GM06990 (cell line): ENCODE measurements around the gene ASPRV1.

Experiments
- DNase-seq: peaks from one replicate; pipeline ENCODE4 v3.0.0-alpha.2; 2011; ENCODE audit not compliant: insufficient read length; ENCODE audit errors: extremely low read depth
- H3K27me3 ChIP-seq: replicated peaks from 2 replicates; pipeline ENCODE4 v1.6.0; 2011; ENCODE audit warnings: low read length; ENCODE audit not compliant: control insufficient read depth, insufficient read depth
- H3K36me3 ChIP-seq: 2 replicates; pipeline ENCODE4 v1.5.1; 2011; ENCODE audit warnings: low read length; ENCODE audit not compliant: control insufficient read depth, insufficient read depth
- H3K4me3 ChIP-seq: replicated peaks from 2 replicates; pipeline ENCODE4 v1.5.1; 2011; ENCODE audit warnings: low read depth, mild to moderate bottlenecking, control low read depth, low read length
- CTCF ChIP-seq: IDR thresholded peaks from 2 replicates; pipeline ENCODE4 v1.5.1; 2011; ENCODE audit warnings: low read length, control low read depth, mild to moderate bottlenecking, inconsistent platforms; ENCODE audit not compliant: insufficient read depth, poor library complexity, severe bottlenecking

Gene ASPRV1

GRCh38 chr2:69932596-69932922 lies 28.9 kb downstream of the ASPRV1 start:
- no peak overlapping the region for H3K4me3 ChIP-seq
- no peaks in the 10 kb centered on the region for H3K27me3 ChIP-seq
- DNase-seq: no peak
- TF ChIP-seq CTCF: no peak
- peaks cover 16% of the 10 kb centered on the region for H3K36me3 ChIP-seq

GRCh38 chr2:69931832-69932595 lies 29.4 kb downstream of the ASPRV1 start:
- Histone ChIP-seq H3K4me3 (no peak overlapping the region), H3K36me3 (peaks cover 12% of the 10 kb centered on the region), H3K27me3 (no peaks in the 10 kb centered on the region)
- no peak for DNase-seq
- no peak for TF ChIP-seq CTCF

GRCh38 chr2:69926849-69927515 lies 34.4 kb downstream of the ASPRV1 start:
- H3K4me3 ChIP-seq: no peak overlapping the region
- no peaks in the 10 kb centered on the region for H3K27me3 ChIP-seq
- no peak for TF ChIP-seq CTCF
- H3K36me3 ChIP-seq: peaks cover 2% of the 10 kb centered on the region
- DNase-seq: no peak

- Histone ChIP-seq H3K27me3 (no peaks in the 10 kb centered on the region), H3K36me3 (no peaks in the 10 kb centered on the region; the same call in none of the 2 replicates), H3K4me3 (no peak overlapping the region)
- no peak for DNase-seq
- TF ChIP-seq CTCF: no peak
These were observed 38.3 kb downstream of the ASPRV1 start for GRCh38 chr2:69923116-69923515.

GRCh38 chr2:69918401-69918800 lies 43.0 kb downstream of the ASPRV1 start:
- no peaks in the 10 kb centered on the region for H3K27me3 ChIP-seq
- no peak for DNase-seq
- H3K36me3 ChIP-seq: no peaks in the 10 kb centered on the region; the same call in 1 of the 2 replicates
- no peak overlapping the region for H3K4me3 ChIP-seq
- TF ChIP-seq CTCF: no peak
